ENCODE results near the gene NEK10. TPM values are rescaled to one million over a fixed set of nuclear protein-coding genes. Genes with fewer than 3 reads are reported as not detected.

Gene NEK10
- total RNA-seq, 4 donors from 2014 or later: 4.0 to 6.0 (median 5.4) TPM

GRCh38 chr3:27093771-27094170 is 275.4 kb downstream of the NEK10 start:
- Histone ChIP-seq H3K36me3 (no peaks in the 10 kb centered on the region), H3K4me3 (no peak overlapping the region), H3K27me3 (no peaks in the 10 kb centered on the region), H3K9me3 (no peaks in the 10 kb centered on the region), H3K27ac (no peak overlapping the region), H3K4me1 (no peaks in the 10 kb centered on the region)
- TF ChIP-seq POLR2A (IDR thresholded peaks at IDR 0.05): no peak
- TF ChIP-seq, protein P1, sequence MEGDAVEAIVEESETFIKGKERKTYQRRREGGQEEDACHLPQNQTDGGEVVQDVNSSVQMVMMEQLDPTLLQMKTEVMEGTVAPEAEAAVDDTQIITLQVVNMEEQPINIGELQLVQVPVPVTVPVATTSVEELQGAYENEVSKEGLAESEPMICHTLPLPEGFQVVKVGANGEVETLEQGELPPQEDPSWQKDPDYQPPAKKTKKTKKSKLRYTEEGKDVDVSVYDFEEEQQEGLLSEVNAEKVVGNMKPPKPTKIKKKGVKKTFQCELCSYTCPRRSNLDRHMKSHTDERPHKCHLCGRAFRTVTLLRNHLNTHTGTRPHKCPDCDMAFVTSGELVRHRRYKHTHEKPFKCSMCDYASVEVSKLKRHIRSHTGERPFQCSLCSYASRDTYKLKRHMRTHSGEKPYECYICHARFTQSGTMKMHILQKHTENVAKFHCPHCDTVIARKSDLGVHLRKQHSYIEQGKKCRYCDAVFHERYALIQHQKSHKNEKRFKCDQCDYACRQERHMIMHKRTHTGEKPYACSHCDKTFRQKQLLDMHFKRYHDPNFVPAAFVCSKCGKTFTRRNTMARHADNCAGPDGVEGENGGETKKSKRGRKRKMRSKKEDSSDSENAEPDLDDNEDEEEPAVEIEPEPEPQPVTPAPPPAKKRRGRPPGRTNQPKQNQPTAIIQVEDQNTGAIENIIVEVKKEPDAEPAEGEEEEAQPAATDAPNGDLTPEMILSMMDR (IDR thresholded peaks at IDR 0.05): no peak
- DNase-seq: no peak

- no peaks in the 10 kb centered on the region for H3K4me1 ChIP-seq
- H3K9me3 ChIP-seq: no peaks in the 10 kb centered on the region
- no peaks in the 10 kb centered on the region for H3K27me3 ChIP-seq
- TF ChIP-seq, protein P1 (IDR thresholded peaks at IDR 0.05): no peak
- TF ChIP-seq POLR2A (IDR thresholded peaks at IDR 0.05): no peak
- H3K27ac ChIP-seq: no peak overlapping the region
- no peak overlapping the region for H3K4me3 ChIP-seq
- H3K36me3 ChIP-seq: no peaks in the 10 kb centered on the region
- DNase-seq: no peak
Observed at GRCh38 chr3:27090275-27091041, 278.7 kb downstream of the NEK10 start.

GRCh38 chr3:27089645-27090044 is 279.5 kb downstream of the NEK10 start:
- TF ChIP-seq, protein P1 (IDR thresholded peaks at IDR 0.05): no peak
- Histone ChIP-seq H3K4me3 (no peak overlapping the region), H3K36me3 (no peaks in the 10 kb centered on the region), H3K4me1 (no peaks in the 10 kb centered on the region), H3K9me3 (no peaks in the 10 kb centered on the region), H3K27ac (no peak overlapping the region), H3K27me3 (no peaks in the 10 kb centered on the region)
- no peak for DNase-seq

DNA sequence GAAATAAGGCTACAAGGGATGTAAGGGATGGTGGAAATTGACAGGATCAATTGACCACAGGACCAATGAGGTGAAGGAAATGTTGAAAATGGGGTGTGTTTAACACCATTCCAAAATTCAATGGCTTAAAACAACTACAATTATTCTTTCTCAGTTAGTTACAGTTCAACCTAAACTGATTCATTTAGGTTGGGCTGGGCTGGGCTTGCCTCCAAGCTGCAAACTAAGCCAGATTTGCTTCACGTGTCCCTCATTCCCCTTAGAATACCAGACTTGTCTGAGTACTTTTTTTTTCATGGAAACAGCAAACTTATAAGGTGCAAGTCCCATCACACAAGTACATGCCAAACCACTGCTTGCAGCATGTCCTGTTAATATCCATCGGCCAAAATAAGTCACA is 280.1 kb downstream of the NEK10 start:
- no peaks in the 10 kb centered on the region for H3K27me3 ChIP-seq
- H3K27ac ChIP-seq: no peak overlapping the region
- no peaks in the 10 kb centered on the region for H3K4me1 ChIP-seq
- H3K36me3 ChIP-seq: no peaks in the 10 kb centered on the region
- TF ChIP-seq POLR2A (IDR thresholded peaks at IDR 0.05): no peak
- TF ChIP-seq, protein P1 (IDR thresholded peaks at IDR 0.05): no peak
- no peaks in the 10 kb centered on the region for H3K9me3 ChIP-seq
- DNase-seq: no peak
- no peak overlapping the region for H3K4me3 ChIP-seq

GRCh38 chr3:27085829-27086730 is 283.1 kb downstream of the NEK10 start:
- H3K4me3 ChIP-seq: no peak overlapping the region
- H3K9me3 ChIP-seq: no peaks in the 10 kb centered on the region
- TF ChIP-seq, protein P1 (IDR thresholded peaks at IDR 0.05): no peak
- no peak for TF ChIP-seq POLR2A (IDR thresholded peaks at IDR 0.05)
- no peak overlapping the region for H3K27ac ChIP-seq
- no peaks in the 10 kb centered on the region for H3K4me1 ChIP-seq
- no peaks in the 10 kb centered on the region for H3K27me3 ChIP-seq
- H3K36me3 ChIP-seq: no peaks in the 10 kb centered on the region
- DNase-seq: no peak
